GM21529 (cell line): ENCODE data around the gene SLIT3.

Experiments
- ATAC-seq: cut with Tn5 transposase; IDR thresholded peaks from one replicate; pipeline ENCODE4 v1.9.1; 2021; ENCODE audit not compliant: unreplicated experiment

Gene SLIT3

GRCh38 chr5:168726342-168726741, 574.6 kb downstream of the SLIT3 start:
- no peak for ATAC-seq

GRCh38 chr5:168724227-168724626, 576.7 kb downstream of the SLIT3 start:
- no peak for ATAC-seq

- no peak for ATAC-seq
Measured at GRCh38 chr5:168723037-168723436, 577.9 kb downstream of the SLIT3 start.

- no peak for ATAC-seq
Measured at GRCh38 chr5:168721966-168722365, 579.0 kb downstream of the SLIT3 start.

- ATAC-seq: no peak
Measured at GRCh38 chr5:168721002-168721753, 579.8 kb downstream of the SLIT3 start.

- no peak for ATAC-seq
Measured at GRCh38 chr5:168720575-168720974, 580.4 kb downstream of the SLIT3 start.

GRCh38 chr5:168714046-168714445, 586.9 kb downstream of the SLIT3 start:
- ATAC-seq: peak; percentile 60

GRCh38 chr5:168713051-168713450, 587.9 kb downstream of the SLIT3 start:
- no peak for ATAC-seq

GRCh38 chr5:168712280-168712924, 588.5 kb downstream of the SLIT3 start:
- no peak for ATAC-seq

- no peak for ATAC-seq
Measured at GRCh38 chr5:168710706-168711105, 590.2 kb downstream of the SLIT3 start.

- ATAC-seq: no peak
Measured at GRCh38 chr5:168707716-168708695, 592.9 kb downstream of the SLIT3 start.

- ATAC-seq: no peak
Measured at GRCh38 chr5:168706655-168707069, 594.3 kb downstream of the SLIT3 start.

GRCh38 chr5:168705321-168705720, 595.6 kb downstream of the SLIT3 start:
- no peak for ATAC-seq

- ATAC-seq: no peak
Measured at GRCh38 chr5:168702511-168702910, 598.4 kb downstream of the SLIT3 start.

GRCh38 chr5:168701641-168702040, 599.3 kb downstream of the SLIT3 start:
- ATAC-seq: no peak

GRCh38 chr5:168699002-168699401, 601.9 kb downstream of the SLIT3 start:
- ATAC-seq: no peak

GRCh38 chr5:168697034-168697720, 603.8 kb downstream of the SLIT3 start:
- no peak for ATAC-seq

GRCh38 chr5:168696611-168697010, 604.3 kb downstream of the SLIT3 start:
- no peak for ATAC-seq

- no peak for ATAC-seq
Measured at GRCh38 chr5:168695301-168695835, 605.6 kb downstream of the SLIT3 start.

GRCh38 chr5:168694289-168694688, 606.6 kb downstream of the SLIT3 start:
- no peak for ATAC-seq

- ATAC-seq: no peak
Measured at GRCh38 chr5:168693883-168694282, 607.1 kb downstream of the SLIT3 start.
